HEK293 (cell line): ENCODE measurements around the gene BACE1.
A peak's percentile ranks its signal among the peaks of the same experiment; 100 is the strongest.

Experiments used
- CTCF ChIA-PET: fragments of 350-600 bp; formaldehyde crosslinking; extraction: SDS; loops from one replicate; lab custom pipeline; 2021; ENCODE audit warnings: antibody characterized with exemption; lab: Yijun Ruan, JAX
- POLR2A ChIA-PET: fragments of 300-600 bp; formaldehyde crosslinking; extraction: SDS; loops from one replicate; lab custom pipeline; 2020; ENCODE audit warnings: antibody characterized with exemption, inconsistent platforms; lab: Yijun Ruan, JAX
- H3K27ac ChIP-seq: fragments of 200-500 bp; sonication (Bioruptor generic); 2 replicates; pipeline ENCODE4 v1.5.1; 2014; ENCODE audit warnings: low read depth, low read length, control low read depth, inconsistent platforms; ENCODE audit errors: extremely low read depth
- H3K36me3 ChIP-seq, 2 experiments: fragments of 200-500 bp in 1 of 2; sonication (Bioruptor generic) in 1 of 2; 1 replicate in 1 of 2; 2 replicates in 1 of 2; pipeline ENCODE4 v1.5.1; 2014 to 2017; ENCODE audit warnings: inconsistent platforms in 2 of 2, low read length in 2 of 2; ENCODE audit not compliant: control insufficient read depth in 2 of 2, insufficient read depth in 1 of 2
- H3K4me1 ChIP-seq: fragments of 200-500 bp; sonication (Bioruptor generic); 2 replicates; pipeline ENCODE4 v1.5.1; 2014; ENCODE audit warnings: mild to moderate bottlenecking, low read length, inconsistent platforms; ENCODE audit not compliant: control insufficient read depth, insufficient read depth
- H3K4me3 ChIP-seq: 2 replicates; pipeline ENCODE4 v1.5.1; 2011; ENCODE audit warnings: low read depth, mild to moderate bottlenecking, control low read depth, low read length, moderate library complexity
- H3K9me3 ChIP-seq: fragments of 200-500 bp; sonication (Bioruptor generic); 2 replicates; pipeline ENCODE4 v1.5.1; 2014; ENCODE audit warnings: low read depth, low read length, inconsistent platforms; ENCODE audit not compliant: control insufficient read depth, insufficient read depth
- CTCF ChIP-seq: fragments of 450-650 bp; formaldehyde crosslinking; IDR thresholded peaks from 2 replicates; pipeline ENCODE4 v1.5.1; 2016; ENCODE audit warnings: missing biosample characterization, missing genetic modification characterization
- ELK4 ChIP-seq: IDR thresholded peaks from 2 replicates; pipeline ENCODE4 v1.6.1; 2011; ENCODE audit warnings: mild to moderate bottlenecking, low read depth, low read length, borderline replicate concordance
- GLIS1 ChIP-seq: fragments of 450-650 bp; formaldehyde crosslinking; IDR thresholded peaks from 2 replicates; pipeline ENCODE4 v1.5.1; 2016; ENCODE audit warnings: missing biosample characterization, missing genetic modification characterization
- INSM2 ChIP-seq: fragments of 450-650 bp; formaldehyde crosslinking; IDR thresholded peaks from 2 replicates; pipeline ENCODE4 v1.5.1; 2016; ENCODE audit warnings: missing biosample characterization, missing genetic modification characterization
- REPIN1 ChIP-seq: fragments of 450-650 bp; formaldehyde crosslinking; IDR thresholded peaks from 2 replicates; pipeline ENCODE4 v1.5.1; 2017; ENCODE audit warnings: missing biosample characterization, missing genetic modification characterization, low read depth
- YY2 ChIP-seq: fragments of 450-650 bp; formaldehyde crosslinking; IDR thresholded peaks from 2 replicates; pipeline ENCODE4 v1.5.1; 2016; ENCODE audit warnings: missing biosample characterization, missing genetic modification characterization
- ZBTB49 ChIP-seq: fragments of 450-650 bp; formaldehyde crosslinking; IDR thresholded peaks from 2 replicates; pipeline ENCODE4 v1.5.1; 2016; ENCODE audit warnings: missing biosample characterization, missing genetic modification characterization, low read depth
- ZNF140 ChIP-seq: fragments of 450-650 bp; formaldehyde crosslinking; IDR thresholded peaks from 2 replicates; pipeline ENCODE4 v1.5.1; 2016; ENCODE audit warnings: missing biosample characterization, missing genetic modification characterization
- ZNF16 ChIP-seq: fragments of 450-650 bp; formaldehyde crosslinking; IDR thresholded peaks from 2 replicates; pipeline ENCODE4 v1.5.1; 2016; ENCODE audit warnings: low read depth, missing biosample characterization, missing genetic modification characterization
- ZNF19 ChIP-seq: fragments of 450-650 bp; formaldehyde crosslinking; IDR thresholded peaks from 2 replicates; pipeline ENCODE4; 2016; ENCODE audit warnings: missing biosample characterization, missing genetic modification characterization, low read depth
- ZNF23 ChIP-seq: fragments of 450-650 bp; formaldehyde crosslinking; IDR thresholded peaks from 2 replicates; pipeline ENCODE4 v1.5.1; 2016; ENCODE audit warnings: missing biosample characterization, missing genetic modification characterization, borderline replicate concordance
- ZNF311 ChIP-seq: fragments of 450-650 bp; formaldehyde crosslinking; IDR thresholded peaks from 2 replicates; pipeline ENCODE4 v1.5.1; 2017; ENCODE audit warnings: missing biosample characterization, missing genetic modification characterization, borderline replicate concordance
- ZNF341 ChIP-seq: fragments of 450-650 bp; formaldehyde crosslinking; IDR thresholded peaks from 2 replicates; pipeline ENCODE4; 2016; ENCODE audit warnings: low read depth, missing biosample characterization, missing genetic modification characterization
- ZNF37A ChIP-seq: fragments of 450-650 bp; IDR thresholded peaks from 2 replicates; pipeline ENCODE4 v1.5.1; 2018; ENCODE audit warnings: missing biosample characterization, missing genetic modification characterization
- ZNF645 ChIP-seq: fragments of 450-650 bp; formaldehyde crosslinking; IDR thresholded peaks from 2 replicates; pipeline ENCODE4; 2016; ENCODE audit warnings: missing biosample characterization, missing genetic modification characterization
- ZNF664 ChIP-seq: fragments of 450-650 bp; formaldehyde crosslinking; IDR thresholded peaks from 2 replicates; pipeline ENCODE4 v1.5.1; 2016; ENCODE audit warnings: missing biosample characterization, missing genetic modification characterization
- ZNF677 ChIP-seq: fragments of 450-650 bp; IDR thresholded peaks from 2 replicates; pipeline ENCODE4 v1.5.0; 2018; ENCODE audit warnings: missing biosample characterization, mild to moderate bottlenecking, missing genetic modification characterization, moderate library complexity

BACE1 gene

GRCh38 chr11:117248341-117248740 is 67.7 kb downstream of the BACE1 start:
- peaks cover 22 to 71% of the 10 kb centered on the region in 2 experiments; a peak in 2 of 3 replicates for H3K36me3 ChIP-seq
- H3K4me3 ChIP-seq: no peak overlapping the region
- TF ChIP-seq YY2 (tag by site-specific recombination): no peak
- no peak for TF ChIP-seq ZNF19 (tag by site-specific recombination)
- no peak for TF ChIP-seq ZNF16 (tag by site-specific recombination)
- no peak for TF ChIP-seq ZNF341
- no peak for TF ChIP-seq ZNF37A (tag by site-specific recombination)
- no peak for TF ChIP-seq ZNF664
- TF ChIP-seq ZNF645 (tag by site-specific recombination): no peak
- TF ChIP-seq ELK4: no peak
- TF ChIP-seq GLIS1 (tag by site-specific recombination): no peak
- TF ChIP-seq, all 188 proteins: peak for 0
- no peaks in the 10 kb centered on the region for H3K4me1 ChIP-seq
- CTCF ChIA-PET: interaction anchor here (0.6 to 1.2 kb wide), 2 partner anchors 22 to 129 kb away, joined by 3 to 5 read pairs; no protein-coding TSS in a partner anchor
- H3K27ac ChIP-seq: no peak overlapping the region
- POLR2A ChIA-PET: no interaction called here
- no peaks in the 10 kb centered on the region for H3K9me3 ChIP-seq

- H3K36me3 ChIP-seq: peaks cover 13 to 57% of the 10 kb centered on the region in 2 experiments; a peak in 2 of 3 replicates
- no peak overlapping the region for H3K4me3 ChIP-seq
- no peaks in the 10 kb centered on the region for H3K4me1 ChIP-seq
- ChIA-PET POLR2A (no interaction called here), CTCF (interaction anchor here (0.7 kb wide), 1 partner anchor 21 kb away, joined by 3 read pairs; no protein-coding TSS in a partner anchor)
- H3K9me3 ChIP-seq: no peaks in the 10 kb centered on the region
- no peak overlapping the region for H3K27ac ChIP-seq
- TF ChIP-seq REPIN1 (tag by site-specific recombination): no peak
- no peak for TF ChIP-seq ZNF23 (tag by site-specific recombination)
- peak; percentile 40; the same call in 1 of the 2 replicates for TF ChIP-seq ZNF677 (tag by site-specific recombination)
- TF ChIP-seq CTCF (tag by site-specific recombination): 0 out of 2 replicates have a peak, but pooled peaks have one; percentile 18
- TF ChIP-seq, all 188 proteins: peak for 2
Observed at GRCh38 chr11:117239295-117239694, 76.8 kb downstream of the BACE1 start.

GRCh38 chr11:117238221-117238620 is 77.8 kb downstream of the BACE1 start:
- H3K36me3 ChIP-seq: peaks cover 8 to 51% of the 10 kb centered on the region in 2 experiments; a peak in 2 of 3 replicates
- CTCF ChIA-PET: interaction anchor here (0.5 kb wide), 2 partner anchors 97 to 581 kb away, joined by 3 read pairs; no protein-coding TSS in a partner anchor
- POLR2A ChIA-PET: no interaction called here
- no peak for TF ChIP-seq ZNF140 (tag by site-specific recombination)
- TF ChIP-seq ZBTB49 (tag by site-specific recombination): no peak
- no peak for TF ChIP-seq ZNF311 (tag by site-specific recombination)
- no peak for TF ChIP-seq INSM2 (tag by site-specific recombination)
- no peaks in the 10 kb centered on the region for H3K4me1 ChIP-seq
- H3K4me3 ChIP-seq: no peak overlapping the region
- no peaks in the 10 kb centered on the region for H3K9me3 ChIP-seq
- H3K27ac ChIP-seq: no peak overlapping the region
